Measurements from ENCODE around the gene EFNA1.
A peak's percentile ranks its signal among the peaks of the same experiment; 100 is the strongest.

The EFNA1 gene

GRCh38 chr1:155174324-155175280 lies 46.9 kb downstream of the EFNA1 start:
- peaks cover 24% of the 10 kb centered on the region for H3K36me3 ChIP-seq
- peak; percentile 61 for DNase-seq
- TF ChIP-seq, protein P1, sequence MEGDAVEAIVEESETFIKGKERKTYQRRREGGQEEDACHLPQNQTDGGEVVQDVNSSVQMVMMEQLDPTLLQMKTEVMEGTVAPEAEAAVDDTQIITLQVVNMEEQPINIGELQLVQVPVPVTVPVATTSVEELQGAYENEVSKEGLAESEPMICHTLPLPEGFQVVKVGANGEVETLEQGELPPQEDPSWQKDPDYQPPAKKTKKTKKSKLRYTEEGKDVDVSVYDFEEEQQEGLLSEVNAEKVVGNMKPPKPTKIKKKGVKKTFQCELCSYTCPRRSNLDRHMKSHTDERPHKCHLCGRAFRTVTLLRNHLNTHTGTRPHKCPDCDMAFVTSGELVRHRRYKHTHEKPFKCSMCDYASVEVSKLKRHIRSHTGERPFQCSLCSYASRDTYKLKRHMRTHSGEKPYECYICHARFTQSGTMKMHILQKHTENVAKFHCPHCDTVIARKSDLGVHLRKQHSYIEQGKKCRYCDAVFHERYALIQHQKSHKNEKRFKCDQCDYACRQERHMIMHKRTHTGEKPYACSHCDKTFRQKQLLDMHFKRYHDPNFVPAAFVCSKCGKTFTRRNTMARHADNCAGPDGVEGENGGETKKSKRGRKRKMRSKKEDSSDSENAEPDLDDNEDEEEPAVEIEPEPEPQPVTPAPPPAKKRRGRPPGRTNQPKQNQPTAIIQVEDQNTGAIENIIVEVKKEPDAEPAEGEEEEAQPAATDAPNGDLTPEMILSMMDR (IDR thresholded peaks at IDR 0.05; ENCODE audit: low read depth, low read length): no peak
- peak overlapping the region; percentile 90 for H3K4me3 ChIP-seq (ENCODE audit: low read depth, low read length)
- peaks cover 14% of the 10 kb centered on the region for H3K4me1 ChIP-seq
- H3K27me3 ChIP-seq: no peaks in the 10 kb centered on the region
- H3K9me3 ChIP-seq: no peaks in the 10 kb centered on the region

DNA sequence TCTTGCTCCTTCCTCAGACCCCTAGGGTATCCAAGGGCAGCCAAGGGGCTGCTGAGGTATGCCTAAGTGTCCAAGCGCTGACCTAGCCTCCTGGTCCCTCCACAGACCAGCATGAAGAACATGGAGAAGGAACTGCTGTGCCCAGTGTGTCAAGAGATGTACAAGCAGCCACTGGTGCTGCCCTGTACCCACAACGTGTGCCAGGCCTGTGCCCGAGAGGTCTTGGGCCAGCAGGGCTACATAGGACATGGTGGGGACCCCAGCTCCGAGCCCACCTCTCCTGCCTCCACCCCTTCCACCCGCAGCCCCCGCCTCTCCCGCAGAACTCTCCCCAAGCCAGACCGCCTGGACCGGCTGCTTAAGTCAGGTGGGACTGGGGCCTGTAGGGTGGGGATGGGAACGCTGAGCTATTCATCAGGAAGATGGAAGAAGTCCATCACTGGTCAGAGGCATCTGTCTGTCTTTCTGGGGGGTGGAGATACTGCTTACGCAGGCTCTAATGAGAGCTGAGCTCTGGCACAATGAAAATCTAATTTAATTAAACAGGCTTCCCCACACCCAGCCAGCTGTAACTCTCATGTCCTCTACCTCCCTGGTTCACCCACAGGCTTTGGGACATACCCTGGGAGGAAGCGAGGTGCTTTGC lies 47.7 kb downstream of the EFNA1 start:
- H3K36me3 ChIP-seq: peaks cover 32% of the 10 kb centered on the region
- TF ChIP-seq, protein P1 (IDR thresholded peaks at IDR 0.05; ENCODE audit: low read depth, low read length): no peak

GRCh38 chr1:155175927-155176371 lies 48.3 kb downstream of the EFNA1 start:
- Histone ChIP-seq H3K4me1 (peaks cover 14% of the 10 kb centered on the region), H3K27me3 (no peaks in the 10 kb centered on the region), H3K4me3 (ENCODE audit: low read depth, low read length) (peak overlapping the region; percentile 90), H3K36me3 (peaks cover 37% of the 10 kb centered on the region), H3K9me3 (no peaks in the 10 kb centered on the region)
- DNase-seq: peak; percentile 56
- TF ChIP-seq, protein P1 (IDR thresholded peaks at IDR 0.05; ENCODE audit: low read depth, low read length): peak; percentile 38; the same call in 1 of the 2 replicates

More for the DNA sequence above, 47.7 kb downstream of the EFNA1 start:
- H3K9me3 ChIP-seq: no peaks in the 10 kb centered on the region
- peak; percentile 50 for DNase-seq
- H3K4me3 ChIP-seq (ENCODE audit: low read depth, low read length): peak overlapping the region; percentile 90
- H3K27me3 ChIP-seq: no peaks in the 10 kb centered on the region
- peaks cover 14% of the 10 kb centered on the region for H3K4me1 ChIP-seq

GRCh38 chr1:155176544-155177071 lies 48.9 kb downstream of the EFNA1 start:
- TF ChIP-seq, protein P1 (IDR thresholded peaks at IDR 0.05; ENCODE audit: low read depth, low read length): peak; percentile 94
- Histone ChIP-seq H3K9me3 (no peaks in the 10 kb centered on the region), H3K36me3 (peaks cover 37% of the 10 kb centered on the region), H3K4me1 (peaks cover 14% of the 10 kb centered on the region), H3K27me3 (no peaks in the 10 kb centered on the region), H3K4me3 (ENCODE audit: low read depth, low read length) (no peak overlapping the region)
- peak; percentile 86 for DNase-seq

DNA sequence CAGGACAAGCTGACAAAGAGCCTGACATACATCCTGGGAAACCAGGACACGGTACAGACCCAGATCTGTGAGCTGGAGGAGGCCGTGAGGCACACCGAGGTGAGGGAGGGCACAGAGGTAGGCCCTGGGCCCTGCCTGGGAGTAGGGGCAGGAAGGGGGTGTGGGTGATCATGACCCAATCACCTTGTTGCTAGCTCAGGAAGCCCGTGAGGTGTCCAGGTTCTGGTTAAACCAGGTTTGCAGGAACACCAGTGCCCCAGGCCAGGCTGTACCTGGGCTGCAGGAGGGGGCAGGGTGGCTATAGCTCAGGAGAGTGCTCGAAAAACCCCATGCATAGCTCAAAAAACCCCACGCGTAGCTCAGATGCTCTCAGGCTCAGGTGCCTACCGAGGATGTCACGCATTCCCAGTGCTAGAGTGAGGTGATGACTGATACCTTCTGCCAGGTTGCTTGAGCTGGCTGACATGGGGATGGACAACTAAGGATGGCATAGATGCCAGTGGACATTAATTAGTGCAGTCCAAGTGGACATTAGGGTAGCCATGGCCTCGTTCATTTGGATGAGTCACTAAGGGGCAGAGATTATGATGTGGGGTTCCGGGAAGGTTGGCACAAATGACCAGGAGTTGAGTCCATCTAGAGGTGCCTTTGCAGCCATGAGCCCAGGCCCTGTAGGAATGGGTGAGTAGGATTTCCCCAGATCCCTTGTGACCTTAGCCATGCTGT lies 49.7 kb downstream of the EFNA1 start:
- no peaks in the 10 kb centered on the region for H3K9me3 ChIP-seq
- TF ChIP-seq, protein P1 (IDR thresholded peaks at IDR 0.05; ENCODE audit: low read depth, low read length): no peak
- DNase-seq: no peak
- peaks cover 14% of the 10 kb centered on the region for H3K4me1 ChIP-seq
- H3K36me3 ChIP-seq: peaks cover 37% of the 10 kb centered on the region
- no peak overlapping the region for H3K4me3 ChIP-seq (ENCODE audit: low read depth, low read length)
- H3K27me3 ChIP-seq: no peaks in the 10 kb centered on the region
